HEK293 (cell line): ENCODE data around the gene ERGIC1.

Source experiments
- CTCF ChIA-PET: fragments of 350-600 bp; formaldehyde crosslinking; extraction: SDS; loops from one replicate; lab custom pipeline; 2021; ENCODE audit warnings: antibody characterized with exemption; lab: Yijun Ruan, JAX
- POLR2A ChIA-PET: fragments of 300-600 bp; formaldehyde crosslinking; extraction: SDS; loops from one replicate; lab custom pipeline; 2020; ENCODE audit warnings: antibody characterized with exemption, inconsistent platforms; lab: Yijun Ruan, JAX
- H3K27ac ChIP-seq: fragments of 200-500 bp; sonication (Bioruptor generic); 2 replicates; pipeline ENCODE4 v1.5.1; 2014; ENCODE audit warnings: low read depth, low read length, control low read depth, inconsistent platforms; ENCODE audit errors: extremely low read depth
- H3K36me3 ChIP-seq, 2 experiments: fragments of 200-500 bp in 1 of 2; sonication (Bioruptor generic) in 1 of 2; 1 replicate in 1 of 2; 2 replicates in 1 of 2; pipeline ENCODE4 v1.5.1; 2014 to 2017; ENCODE audit warnings: inconsistent platforms in 2 of 2, low read length in 2 of 2; ENCODE audit not compliant: control insufficient read depth in 2 of 2, insufficient read depth in 1 of 2
- H3K4me1 ChIP-seq: fragments of 200-500 bp; sonication (Bioruptor generic); 2 replicates; pipeline ENCODE4 v1.5.1; 2014; ENCODE audit warnings: mild to moderate bottlenecking, low read length, inconsistent platforms; ENCODE audit not compliant: control insufficient read depth, insufficient read depth
- H3K4me3 ChIP-seq: 2 replicates; pipeline ENCODE4 v1.5.1; 2011; ENCODE audit warnings: low read depth, mild to moderate bottlenecking, control low read depth, low read length, moderate library complexity
- H3K9me3 ChIP-seq: fragments of 200-500 bp; sonication (Bioruptor generic); 2 replicates; pipeline ENCODE4 v1.5.1; 2014; ENCODE audit warnings: low read depth, low read length, inconsistent platforms; ENCODE audit not compliant: control insufficient read depth, insufficient read depth
- BCL11A ChIP-seq: fragments of 450-650 bp; formaldehyde crosslinking; IDR thresholded peaks from 2 replicates; pipeline ENCODE4 v1.5.1; 2016; ENCODE audit warnings: low read depth, missing biosample characterization, missing genetic modification characterization
- EGR2 ChIP-seq: fragments of 450-650 bp; formaldehyde crosslinking; IDR thresholded peaks from 2 replicates; pipeline ENCODE4 v1.5.1; 2016; ENCODE audit warnings: low read depth, missing biosample characterization, missing genetic modification characterization
- HOXA7 ChIP-seq: sonication (generic); formaldehyde crosslinking; IDR thresholded peaks from 2 replicates; pipeline ENCODE4 v1.8.1; 2022; ENCODE audit warnings: missing genetic modification reagents, borderline replicate concordance
- HOXC10 ChIP-seq: sonication (generic); formaldehyde crosslinking; IDR thresholded peaks from 2 replicates; pipeline ENCODE4 v1.8.1; 2023; ENCODE audit warnings: mild to moderate bottlenecking, missing genetic modification reagents
- MZF1 ChIP-seq: fragments of 450-650 bp; formaldehyde crosslinking; IDR thresholded peaks from 2 replicates; pipeline ENCODE4 v1.5.1; 2017; ENCODE audit warnings: missing biosample characterization, missing genetic modification characterization, borderline replicate concordance
- OSR2 ChIP-seq: fragments of 450-650 bp; formaldehyde crosslinking; IDR thresholded peaks from 2 replicates; pipeline ENCODE4 v1.5.1; 2016; ENCODE audit warnings: missing biosample characterization, missing genetic modification characterization
- RBAK ChIP-seq: fragments of 450-650 bp; formaldehyde crosslinking; IDR thresholded peaks from 2 replicates; pipeline ENCODE4 v1.5.1; 2016; ENCODE audit warnings: missing biosample characterization, missing genetic modification characterization
- SALL2 ChIP-seq: fragments of 450-650 bp; formaldehyde crosslinking; IDR thresholded peaks from 2 replicates; pipeline ENCODE4 v1.5.0; 2017; ENCODE audit warnings: missing biosample characterization, mild to moderate bottlenecking, missing genetic modification characterization, borderline replicate concordance
- TRIM28 ChIP-seq: IDR thresholded peaks from 2 replicates; pipeline ENCODE4 v1.6.1; 2011; ENCODE audit warnings: low read length, control low read depth, borderline replicate concordance
- ZBTB17 ChIP-seq: fragments of 450-650 bp; formaldehyde crosslinking; IDR thresholded peaks from 2 replicates; pipeline ENCODE4 v1.5.1; 2016; ENCODE audit warnings: missing biosample characterization, missing genetic modification characterization
- ZBTB7A ChIP-seq: fragments of 450-650 bp; formaldehyde crosslinking; IDR thresholded peaks from 2 replicates; pipeline ENCODE4 v1.5.1; 2016; ENCODE audit warnings: low read depth, missing biosample characterization, missing genetic modification characterization
- ZFHX2 ChIP-seq: fragments of 450-650 bp; formaldehyde crosslinking; conservative IDR thresholded peaks from 2 replicates; pipeline ENCODE4 v1.5.1; 2016; ENCODE audit warnings: missing biosample characterization, missing genetic modification characterization
- ZIC2 ChIP-seq: fragments of 450-650 bp; formaldehyde crosslinking; IDR thresholded peaks from 2 replicates; pipeline ENCODE4 v1.5.1; 2016; ENCODE audit warnings: missing biosample characterization, missing genetic modification characterization
- ZNF2 ChIP-seq: fragments of 450-650 bp; formaldehyde crosslinking; IDR thresholded peaks from 2 replicates; pipeline ENCODE4 v1.5.1; 2016; ENCODE audit warnings: missing biosample characterization, missing genetic modification characterization
- ZNF202 ChIP-seq: fragments of 450-650 bp; formaldehyde crosslinking; IDR thresholded peaks from 2 replicates; pipeline ENCODE4 v1.5.1; 2016; ENCODE audit warnings: missing biosample characterization, missing genetic modification characterization, borderline replicate concordance
- ZNF211 ChIP-seq: fragments of 450-650 bp; formaldehyde crosslinking; IDR thresholded peaks from 2 replicates; pipeline ENCODE4 v1.5.1; 2016; ENCODE audit warnings: low read depth, missing biosample characterization, missing genetic modification characterization
- ZNF24 ChIP-seq: fragments of 450-650 bp; formaldehyde crosslinking; IDR thresholded peaks from 2 replicates; pipeline ENCODE4 v1.5.1; 2016; ENCODE audit warnings: missing biosample characterization, missing genetic modification characterization
- ZNF274 ChIP-seq, 2 experiments: fragments of 200-500 bp in 1 of 2; fragments of 450-650 bp in 1 of 2; sonication (Bioruptor generic) in 1 of 2; formaldehyde crosslinking in 1 of 2; IDR thresholded peaks; 2 replicates each; pipeline versions ENCODE4 v1.5.1 to v1.6.1; 2014 to 2016; ENCODE audit warnings: borderline replicate concordance in 1 of 2, inconsistent platforms in 1 of 2, low read length in 1 of 2, missing biosample characterization in 1 of 2, missing genetic modification characterization in 1 of 2
- ZNF350 ChIP-seq: fragments of 450-650 bp; formaldehyde crosslinking; IDR thresholded peaks from 2 replicates; pipeline ENCODE4 v1.5.0; 2017; ENCODE audit warnings: missing biosample characterization, mild to moderate bottlenecking, missing genetic modification characterization
- ZNF433 ChIP-seq: fragments of 450-650 bp; formaldehyde crosslinking; IDR thresholded peaks from 2 replicates; pipeline ENCODE4 v1.5.1; 2016; ENCODE audit warnings: missing biosample characterization, missing genetic modification characterization, low read depth
- ZNF449 ChIP-seq: fragments of 450-650 bp; formaldehyde crosslinking; IDR thresholded peaks from 2 replicates; pipeline ENCODE4 v1.5.1; 2017; ENCODE audit warnings: missing biosample characterization, mild to moderate bottlenecking, missing genetic modification characterization, moderate library complexity
- ZNF48 ChIP-seq: fragments of 450-650 bp; formaldehyde crosslinking; IDR thresholded peaks from 2 replicates; pipeline ENCODE4 v1.5.1; 2016; ENCODE audit warnings: missing biosample characterization, missing genetic modification characterization
- ZNF555 ChIP-seq: fragments of 450-650 bp; formaldehyde crosslinking; conservative IDR thresholded peaks from 2 replicates; pipeline ENCODE4 v1.5.1; 2017; ENCODE audit warnings: missing biosample characterization, mild to moderate bottlenecking, missing genetic modification characterization, inconsistent platforms
- ZNF558 ChIP-seq: fragments of 450-650 bp; formaldehyde crosslinking; IDR thresholded peaks from 2 replicates; pipeline ENCODE4 v1.5.1; 2016; ENCODE audit warnings: missing biosample characterization, missing genetic modification characterization
- ZNF571 ChIP-seq: fragments of 450-650 bp; formaldehyde crosslinking; IDR thresholded peaks from 2 replicates; pipeline ENCODE4 v1.5.0; 2017; ENCODE audit warnings: missing biosample characterization, missing genetic modification characterization
- ZNF624 ChIP-seq: fragments of 450-650 bp; formaldehyde crosslinking; IDR thresholded peaks from 2 replicates; pipeline ENCODE4 v1.5.1; 2017; ENCODE audit warnings: missing biosample characterization, missing genetic modification characterization
- ZNF654 ChIP-seq: fragments of 450-650 bp; formaldehyde crosslinking; IDR thresholded peaks from 2 replicates; pipeline ENCODE4 v1.5.1; 2016; ENCODE audit warnings: low read depth, missing biosample characterization, missing genetic modification characterization
- ZNF837 ChIP-seq: fragments of 450-650 bp; formaldehyde crosslinking; IDR thresholded peaks from 2 replicates; pipeline ENCODE4 v1.5.1; 2016; ENCODE audit warnings: missing biosample characterization, missing genetic modification characterization

The ERGIC1 gene

GRCh38 chr5:172866802-172867748, 33.0 kb downstream of the ERGIC1 start:
- Histone ChIP-seq H3K9me3 (no peaks in the 10 kb centered on the region), H3K27ac (no peak overlapping the region)
- POLR2A ChIA-PET = interaction anchor here (1.5 kb wide), 1 partner anchor 97 kb away, joined by 5 read pairs; no protein-coding TSS in a partner anchor
- TF ChIP-seq HOXC10 (CRISPR knock-in tag) (no peak), ZFHX2 (tag by site-specific recombination) (peak; percentile 59), EGR2 (tag by site-specific recombination) (peak; percentile 44; the same call in 1 of the 2 replicates), ZNF24 (tag by site-specific recombination) (0 out of 2 replicates have a peak, but pooled peaks have one; percentile 44), ZNF2 (tag by site-specific recombination) (no peak), ZIC2 (tag by site-specific recombination) (0 out of 2 replicates have a peak, but pooled peaks have one; percentile 7), TRIM28 (no peak), ZNF449 (tag by site-specific recombination) (peak; percentile 53; the same call in 1 of the 2 replicates), MZF1 (no peak)
- TF ChIP-seq, all 188 proteins: peak for 5
- Histone ChIP-seq H3K4me3 (no peak overlapping the region), H3K36me3 (no peaks in the 10 kb centered on the region), H3K4me1 (peaks cover 6% of the 10 kb centered on the region; the same call in 1 of the 2 replicates)
- CTCF ChIA-PET = interaction anchor here (0.5 to 1.0 kb wide), 3 partner anchors 23 to 151 kb away, joined by 3 read pairs; no protein-coding TSS in a partner anchor

- CTCF ChIA-PET = interaction anchor here (0.6 to 0.9 kb wide), 3 partner anchors 152 to 357 kb away, joined by 3 read pairs; no protein-coding TSS in a partner anchor
- peaks cover 6% of the 10 kb centered on the region; the same call in 1 of the 2 replicates for H3K4me1 ChIP-seq
Measured at GRCh38 chr5:172867761-172868435, 33.8 kb downstream of the ERGIC1 start.

GRCh38 chr5:172868436-172868923, 34.4 kb downstream of the ERGIC1 start:
- ChIA-PET POLR2A (interaction anchor here (0.9 to 1.0 kb wide), 2 partner anchors 97 to 98 kb away, joined by 3 read pairs; partner anchors contain the start of gene DUSP1), CTCF (interaction anchor here (0.6 to 0.9 kb wide), 3 partner anchors 13 to 357 kb away, joined by 3 to 5 read pairs (median 3); no protein-coding TSS in a partner anchor)
- H3K36me3 ChIP-seq = no peaks in the 10 kb centered on the region
- H3K27ac ChIP-seq = no peak overlapping the region
- H3K4me1 ChIP-seq = peaks cover 6% of the 10 kb centered on the region; the same call in 1 of the 2 replicates
- H3K9me3 ChIP-seq = no peaks in the 10 kb centered on the region
- H3K4me3 ChIP-seq = no peak overlapping the region
- no peak for TF ChIP-seq ZNF571 (tag by site-specific recombination)
- TF ChIP-seq ZBTB7A = no peak
- no peak for TF ChIP-seq ZNF433 (tag by site-specific recombination)
- no peak for TF ChIP-seq ZNF202
- no peak for TF ChIP-seq HOXA7 (CRISPR knock-in tag)
- TF ChIP-seq ZNF274 (IDR thresholded peaks at IDR 0.05; ENCODE audit: low read length) = no peak
- no peak for TF ChIP-seq ZNF274 (tag by site-specific recombination; IDR thresholded peaks at IDR 0.05; ENCODE audit: borderline replicate concordance)
- no peak for TF ChIP-seq ZNF48 (tag by site-specific recombination)
- TF ChIP-seq TRIM28 = no peak
- no peak for TF ChIP-seq ZBTB17 (tag by site-specific recombination)
- no peak for TF ChIP-seq ZNF350
- TF ChIP-seq SALL2 (tag by site-specific recombination) = no peak
- no peak for TF ChIP-seq ZNF555 (tag by site-specific recombination)
- TF ChIP-seq OSR2 (tag by site-specific recombination) = no peak
- no peak for TF ChIP-seq ZNF624 (tag by site-specific recombination)
- TF ChIP-seq ZNF211 = no peak
- no peak for TF ChIP-seq ZNF837 (tag by site-specific recombination)
- TF ChIP-seq RBAK (tag by site-specific recombination) = no peak
- no peak for TF ChIP-seq ZNF654 (tag by site-specific recombination)
- no peak for TF ChIP-seq ZNF558

More at GRCh38 chr5:172867761-172868435, 33.8 kb downstream of the ERGIC1 start:
- no peak overlapping the region for H3K27ac ChIP-seq
- no peaks in the 10 kb centered on the region for H3K36me3 ChIP-seq
- TF ChIP-seq BCL11A (tag by site-specific recombination) (no peak), ZFHX2 (tag by site-specific recombination) (0 out of 2 replicates have a peak, but pooled peaks have one; percentile 1)
- POLR2A ChIA-PET = interaction anchor here (0.5 to 0.9 kb wide), 2 partner anchors 97 to 282 kb away, joined by 3 to 6 read pairs; partner anchors contain the start of gene DUSP1
- no peaks in the 10 kb centered on the region for H3K9me3 ChIP-seq
- H3K4me3 ChIP-seq = no peak overlapping the region
